ENCODE measurements around the gene KLHDC7A.

DNA sequence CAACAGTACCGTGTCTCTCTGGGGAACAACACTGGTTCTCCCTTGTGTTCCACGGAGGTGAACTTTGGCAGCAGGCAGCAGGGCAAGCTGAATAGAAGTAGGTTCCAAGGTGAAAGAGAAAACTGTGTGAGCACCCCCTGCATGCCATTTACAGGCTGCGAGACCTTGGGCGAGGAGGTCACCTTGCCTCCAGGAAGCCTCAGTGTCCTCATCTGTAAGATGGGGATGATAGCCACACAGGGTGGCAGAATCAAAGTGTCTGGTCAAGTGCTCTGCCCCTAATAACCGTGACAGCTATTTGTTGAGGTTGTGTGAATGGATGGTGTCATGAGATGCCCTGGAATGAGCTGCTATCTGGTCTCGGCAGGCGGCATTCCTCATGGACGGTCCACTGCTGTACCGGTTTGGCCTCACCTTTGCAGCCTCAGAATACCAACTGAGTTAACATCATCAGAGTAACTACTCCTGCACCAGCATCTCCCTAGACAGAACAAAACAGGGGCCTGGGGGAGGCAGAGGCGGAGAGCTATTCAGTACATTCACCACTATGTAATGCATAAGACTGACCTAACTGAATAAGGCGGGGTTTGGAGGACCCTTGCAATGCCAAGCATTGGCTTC is 7.4 kb upstream of the KLHDC7A start:
- TF ChIP-seq, protein P1, sequence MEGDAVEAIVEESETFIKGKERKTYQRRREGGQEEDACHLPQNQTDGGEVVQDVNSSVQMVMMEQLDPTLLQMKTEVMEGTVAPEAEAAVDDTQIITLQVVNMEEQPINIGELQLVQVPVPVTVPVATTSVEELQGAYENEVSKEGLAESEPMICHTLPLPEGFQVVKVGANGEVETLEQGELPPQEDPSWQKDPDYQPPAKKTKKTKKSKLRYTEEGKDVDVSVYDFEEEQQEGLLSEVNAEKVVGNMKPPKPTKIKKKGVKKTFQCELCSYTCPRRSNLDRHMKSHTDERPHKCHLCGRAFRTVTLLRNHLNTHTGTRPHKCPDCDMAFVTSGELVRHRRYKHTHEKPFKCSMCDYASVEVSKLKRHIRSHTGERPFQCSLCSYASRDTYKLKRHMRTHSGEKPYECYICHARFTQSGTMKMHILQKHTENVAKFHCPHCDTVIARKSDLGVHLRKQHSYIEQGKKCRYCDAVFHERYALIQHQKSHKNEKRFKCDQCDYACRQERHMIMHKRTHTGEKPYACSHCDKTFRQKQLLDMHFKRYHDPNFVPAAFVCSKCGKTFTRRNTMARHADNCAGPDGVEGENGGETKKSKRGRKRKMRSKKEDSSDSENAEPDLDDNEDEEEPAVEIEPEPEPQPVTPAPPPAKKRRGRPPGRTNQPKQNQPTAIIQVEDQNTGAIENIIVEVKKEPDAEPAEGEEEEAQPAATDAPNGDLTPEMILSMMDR (conservative IDR thresholded peaks at IDR 0.05; ENCODE audit: low read depth, low read length), result no peak
- TF ChIP-seq POLR2A (IDR thresholded peaks at IDR 0.05; ENCODE audit: low read depth, low read length), result no peak

All from IMR-90 (cell line).